Right atrium auricular region (tissue), 2 donors: Measurements from ENCODE around the gene ZMYM3. TPM values are rescaled to one million over a fixed set of nuclear protein-coding genes. Genes with fewer than 3 reads are reported as not detected.
A peak's percentile ranks its signal among the peaks of the same experiment; 100 is the strongest.
"Not testable (repeated sequence)": the region's sequence is repeated elsewhere in the genome, so short reads cannot be mapped to it uniquely, and the experiment has no call there.

ENCODE experiments used
- DNase-seq: peaks from one replicate; pipeline ENCODE4 v3.0.0-alpha.2; 2019; ENCODE audit warnings: low spot score
- H3K27ac ChIP-seq, 2 donors: fragments of 200-600 bp; sonication (generic); 1 replicate in 1 of 2; 2 replicates in 1 of 2; pipeline ENCODE4 v1.5.1; 2016 to 2019
- H3K27me3 ChIP-seq, 2 donors: fragments of 200-600 bp; sonication (generic); one replicate each; pipeline versions ENCODE4 v1.5.1 to v1.6.0; 2017 to 2019
- H3K36me3 ChIP-seq: fragments of 200-600 bp; sonication (generic); one replicate; pipeline ENCODE4 v1.5.1; 2016
- H3K4me1 ChIP-seq, 2 donors: fragments of 200-600 bp; sonication (generic); one replicate each; pipeline versions ENCODE4 v1.5.1 to v1.6.0; 2017 to 2019
- H3K4me3 ChIP-seq, 2 donors: fragments of 200-600 bp; sonication (generic); 1 replicate in 1 of 2; 2 replicates in 1 of 2; pipeline ENCODE4 v1.5.1; 2017 to 2019; ENCODE audit warnings: mild to moderate bottlenecking in 1 of 2, moderate library complexity in 1 of 2
- H3K9me3 ChIP-seq, 2 donors: fragments of 200-600 bp; sonication (generic); one replicate each; pipeline ENCODE4 v1.5.1; 2019
- CTCF ChIP-seq, 2 donors: fragments of 200-600 bp; sonication (generic); IDR thresholded peaks; one replicate each; pipeline ENCODE4 v1.5.1; 2019; ENCODE audit warnings: antibody characterized with exemption in 2 of 2
- total RNA-seq, 2 donors: library from RNA; depleted of rRNA; stranded (reverse); fragments of >200 nt; gene quantifications; one replicate each; pipeline ENCODE4 v1.1.0, GENCODE V29; 2016

The ZMYM3 gene
- 10 to 100 TPM in 1 of 2 donors, 1 to 10 TPM in 1; 10.0 to 10.5 TPM for total RNA-seq

- Histone ChIP-seq H3K36me3 (peaks cover 3% of the 10 kb centered on the region), H3K4me3 (peak within 1 kb of the TSS; percentile 67 to 69), H3K4me1 (peaks cover 0 to 15% of the 10 kb centered on the region in 2 donors), H3K27ac (peak within 1 kb of the TSS; percentile 79 to 87), H3K9me3 (no peaks in the 10 kb centered on the region), H3K27me3 (no peaks in the 10 kb centered on the region)
- no peak for TF ChIP-seq CTCF (IDR thresholded peaks at IDR 0.05)
- DNase-seq, result peak; percentile 83
Observed at GRCh38 chrX:71254092-71254963, at the start of gene ZMYM3. Gene ZMYM3, minus strand, starts transcription at chrX:71254140. Its CDS starts 885 bp downstream, at chrX:71253255.

- H3K27me3 ChIP-seq, result no peaks in the 10 kb centered on the region
- H3K36me3 ChIP-seq, result peaks cover 21% of the 10 kb centered on the region
- peak overlapping the region; percentile 69 to 79 for H3K27ac ChIP-seq
- H3K4me3 ChIP-seq, result peak overlapping the region; percentile 36 to 38
- TF ChIP-seq CTCF (IDR thresholded peaks at IDR 0.05), result no peak
- no peak for DNase-seq
- H3K9me3 ChIP-seq, result no peaks in the 10 kb centered on the region
- H3K4me1 ChIP-seq, result peaks cover 0 to 7% of the 10 kb centered on the region in 2 donors
Observed at GRCh38 chrX:71302461-71303213, 48.7 kb upstream of the ZMYM3 start.

GRCh38 chrX:71301195-71301924, 47.4 kb upstream of the ZMYM3 start, which contains the start of gene ITGB1BP2:
Gene ITGB1BP2, plus strand, starts transcription at chrX:71301750. Its CDS starts 57 bp downstream, at chrX:71301807.
- Histone ChIP-seq H3K36me3 (peaks cover 33% of the 10 kb centered on the region), H3K27me3 (no peaks in the 10 kb centered on the region), H3K9me3 (no peaks in the 10 kb centered on the region), H3K27ac (peak within 1 kb of the TSS; percentile 69 to 79), H3K4me1 (peaks cover 0 to 7% of the 10 kb centered on the region in 2 donors), H3K4me3 (peak within 1 kb of the TSS; percentile 36 to 38)
- no peak for TF ChIP-seq CTCF (IDR thresholded peaks at IDR 0.05)
- no peak for DNase-seq

GRCh38 chrX:71300495-71300894, 46.6 kb upstream of the ZMYM3 start:
- H3K4me1 ChIP-seq, H3K4me3 ChIP-seq, DNase-seq, H3K27me3 ChIP-seq, H3K9me3 ChIP-seq: not testable (repeated sequence)
- Histone ChIP-seq H3K27ac (peak overlapping the region; percentile 46 to 79), H3K36me3 (peaks cover 35% of the 10 kb centered on the region)

- H3K27me3 ChIP-seq, H3K4me1 ChIP-seq, H3K4me3 ChIP-seq, H3K9me3 ChIP-seq, H3K27ac ChIP-seq, DNase-seq: not testable (repeated sequence)
- peaks cover 36% of the 10 kb centered on the region for H3K36me3 ChIP-seq
Observed at GRCh38 chrX:71300064-71300463, 46.1 kb upstream of the ZMYM3 start.

GRCh38 chrX:71298119-71298518, 44.2 kb upstream of the ZMYM3 start:
- Histone ChIP-seq H3K4me3 (no peak overlapping the region), H3K9me3 (no peaks in the 10 kb centered on the region), H3K27me3 (no peaks in the 10 kb centered on the region), H3K36me3 (peaks cover 56% of the 10 kb centered on the region), H3K4me1 (peaks cover 0 to 7% of the 10 kb centered on the region in 2 donors), H3K27ac (no peak overlapping the region)
- no peak for DNase-seq
- no peak for TF ChIP-seq CTCF (IDR thresholded peaks at IDR 0.05)
